Measurements from ENCODE around the gene PLA2G2A.

PLA2G2A gene

DNA sequence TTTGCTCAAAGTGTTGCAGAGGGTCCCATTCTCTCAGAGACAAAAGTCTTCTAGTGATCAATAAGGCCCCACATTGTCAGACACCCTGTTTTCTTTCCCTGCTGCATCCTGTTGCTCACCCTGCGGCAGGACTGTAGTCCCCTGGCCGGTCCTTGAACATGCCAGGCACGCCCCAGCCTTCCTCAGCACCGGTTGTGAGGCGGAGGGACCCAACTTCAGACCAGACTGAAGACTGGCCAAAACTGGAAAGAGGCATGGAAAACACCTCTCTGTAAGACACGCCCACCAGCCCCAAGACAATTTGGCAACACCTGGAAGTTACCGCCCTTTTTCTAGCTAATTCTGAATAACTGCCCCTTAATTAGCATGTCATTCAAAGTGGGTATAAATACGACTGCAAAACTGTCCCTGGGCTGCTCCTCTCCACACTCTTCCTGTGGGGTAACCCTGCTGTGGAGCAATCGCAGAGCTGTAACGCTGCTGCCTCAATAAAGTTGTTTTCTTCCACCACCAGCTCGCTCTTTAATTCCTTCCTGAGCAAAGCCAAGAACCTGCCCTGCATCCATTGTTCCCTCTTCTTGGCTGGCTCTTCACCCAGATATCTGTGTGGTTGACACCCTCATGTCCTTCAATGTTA lies 23.8 kb downstream of the PLA2G2A start:
- H3K27me3 ChIP-seq (replicated peaks; ENCODE audit: control insufficient read depth, insufficient read depth, low read length) = no peaks in the 10 kb centered on the region
- TF ChIP-seq, protein P1, sequence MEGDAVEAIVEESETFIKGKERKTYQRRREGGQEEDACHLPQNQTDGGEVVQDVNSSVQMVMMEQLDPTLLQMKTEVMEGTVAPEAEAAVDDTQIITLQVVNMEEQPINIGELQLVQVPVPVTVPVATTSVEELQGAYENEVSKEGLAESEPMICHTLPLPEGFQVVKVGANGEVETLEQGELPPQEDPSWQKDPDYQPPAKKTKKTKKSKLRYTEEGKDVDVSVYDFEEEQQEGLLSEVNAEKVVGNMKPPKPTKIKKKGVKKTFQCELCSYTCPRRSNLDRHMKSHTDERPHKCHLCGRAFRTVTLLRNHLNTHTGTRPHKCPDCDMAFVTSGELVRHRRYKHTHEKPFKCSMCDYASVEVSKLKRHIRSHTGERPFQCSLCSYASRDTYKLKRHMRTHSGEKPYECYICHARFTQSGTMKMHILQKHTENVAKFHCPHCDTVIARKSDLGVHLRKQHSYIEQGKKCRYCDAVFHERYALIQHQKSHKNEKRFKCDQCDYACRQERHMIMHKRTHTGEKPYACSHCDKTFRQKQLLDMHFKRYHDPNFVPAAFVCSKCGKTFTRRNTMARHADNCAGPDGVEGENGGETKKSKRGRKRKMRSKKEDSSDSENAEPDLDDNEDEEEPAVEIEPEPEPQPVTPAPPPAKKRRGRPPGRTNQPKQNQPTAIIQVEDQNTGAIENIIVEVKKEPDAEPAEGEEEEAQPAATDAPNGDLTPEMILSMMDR (IDR thresholded peaks at IDR 0.05; ENCODE audit: insufficient read depth, low read length, poor library complexity, severe bottlenecking) = no peak
- DNase-seq (ENCODE audit: extremely low read depth, insufficient read length) = no peak
- H3K36me3 ChIP-seq (ENCODE audit: control insufficient read depth, insufficient read depth, low read length) = no peaks in the 10 kb centered on the region
- H3K4me3 ChIP-seq (replicated peaks; ENCODE audit: low read depth, low read length) = no peak overlapping the region

DNA sequence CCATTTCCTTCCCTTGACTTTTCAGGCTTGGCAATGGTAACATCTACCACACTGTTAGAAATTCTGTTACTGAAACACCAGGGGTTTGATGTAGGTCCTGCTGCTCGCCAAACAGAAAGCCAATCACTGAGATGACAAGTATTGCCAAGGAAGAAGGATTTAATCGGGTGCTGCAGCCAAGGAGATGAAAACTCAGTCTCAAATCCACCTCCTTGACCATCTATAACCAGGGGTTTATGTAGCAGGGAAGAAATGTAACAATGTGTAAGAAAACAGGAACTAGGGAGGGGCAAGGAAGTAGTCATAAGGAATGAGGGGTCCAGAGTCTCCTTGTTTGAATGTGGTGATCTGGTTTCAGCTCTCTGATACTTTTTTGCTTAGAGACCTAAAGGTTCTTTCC lies 25.4 kb downstream of the PLA2G2A start:
- Histone ChIP-seq H3K36me3 (ENCODE audit: control insufficient read depth, insufficient read depth, low read length) (no peaks in the 10 kb centered on the region), H3K27me3 (replicated peaks; ENCODE audit: control insufficient read depth, insufficient read depth, low read length) (no peaks in the 10 kb centered on the region), H3K4me3 (replicated peaks; ENCODE audit: low read depth, low read length) (no peak overlapping the region)
- DNase-seq (ENCODE audit: extremely low read depth, insufficient read length) = no peak
- TF ChIP-seq, protein P1 (IDR thresholded peaks at IDR 0.05; ENCODE audit: insufficient read depth, low read length, poor library complexity, severe bottlenecking) = no peak

DNA sequence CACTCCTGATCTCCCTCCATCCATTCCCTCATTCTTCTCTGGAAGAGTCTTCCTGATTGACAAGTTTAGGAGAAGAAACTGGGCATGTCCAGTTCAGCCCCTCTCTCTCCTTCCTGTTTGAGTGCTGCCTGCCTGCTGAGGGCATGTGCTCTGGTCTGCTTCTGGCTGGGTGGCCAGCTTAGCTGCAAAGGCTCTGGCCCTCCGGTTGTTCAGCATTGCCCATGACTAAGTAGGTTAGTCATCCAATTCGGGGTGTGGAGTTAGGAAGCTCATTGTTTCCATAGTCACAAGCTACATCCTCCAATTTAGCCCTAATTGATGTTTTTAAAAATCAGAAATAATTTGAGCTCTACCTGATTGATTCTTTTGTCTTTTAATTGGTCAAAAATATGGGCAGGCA lies 30.4 kb downstream of the PLA2G2A start:
- no peak overlapping the region for H3K4me3 ChIP-seq (replicated peaks; ENCODE audit: low read depth, low read length)
- TF ChIP-seq, protein P1 (IDR thresholded peaks at IDR 0.05; ENCODE audit: insufficient read depth, low read length, poor library complexity, severe bottlenecking) = no peak
- DNase-seq (ENCODE audit: extremely low read depth, insufficient read length) = no peak
- H3K27me3 ChIP-seq (replicated peaks; ENCODE audit: control insufficient read depth, insufficient read depth, low read length) = no peaks in the 10 kb centered on the region
- no peaks in the 10 kb centered on the region for H3K36me3 ChIP-seq (ENCODE audit: control insufficient read depth, insufficient read depth, low read length)

GRCh38 chr1:19946971-19947370 lies 32.4 kb downstream of the PLA2G2A start:
- TF ChIP-seq, protein P1 (IDR thresholded peaks at IDR 0.05; ENCODE audit: insufficient read depth, low read length, poor library complexity, severe bottlenecking) = no peak
- DNase-seq (ENCODE audit: extremely low read depth, insufficient read length) = no peak
- H3K36me3 ChIP-seq (ENCODE audit: control insufficient read depth, insufficient read depth, low read length) = no peaks in the 10 kb centered on the region
- no peak overlapping the region for H3K4me3 ChIP-seq (replicated peaks; ENCODE audit: low read depth, low read length)
- H3K27me3 ChIP-seq (replicated peaks; ENCODE audit: control insufficient read depth, insufficient read depth, low read length) = no peaks in the 10 kb centered on the region

- no peak for DNase-seq (ENCODE audit: extremely low read depth, insufficient read length)
- TF ChIP-seq, protein P1 (IDR thresholded peaks at IDR 0.05; ENCODE audit: insufficient read depth, low read length, poor library complexity, severe bottlenecking) = no peak
- Histone ChIP-seq H3K4me3 (replicated peaks; ENCODE audit: low read depth, low read length) (no peak overlapping the region), H3K36me3 (ENCODE audit: control insufficient read depth, insufficient read depth, low read length) (no peaks in the 10 kb centered on the region), H3K27me3 (replicated peaks; ENCODE audit: control insufficient read depth, insufficient read depth, low read length) (no peaks in the 10 kb centered on the region)
These were observed 33.1 kb downstream of the PLA2G2A start for GRCh38 chr1:19946331-19946751.

- DNase-seq (ENCODE audit: extremely low read depth, insufficient read length) = no peak
- H3K27me3 ChIP-seq (replicated peaks; ENCODE audit: control insufficient read depth, insufficient read depth, low read length) = no peaks in the 10 kb centered on the region
- H3K4me3 ChIP-seq (replicated peaks; ENCODE audit: low read depth, low read length) = no peak overlapping the region
- TF ChIP-seq, protein P1 (IDR thresholded peaks at IDR 0.05; ENCODE audit: insufficient read depth, low read length, poor library complexity, severe bottlenecking) = no peak
- no peaks in the 10 kb centered on the region for H3K36me3 ChIP-seq (ENCODE audit: control insufficient read depth, insufficient read depth, low read length)
These were observed 33.5 kb downstream of the PLA2G2A start for GRCh38 chr1:19945914-19946313.

Measured in GM06990 (cell line).